ENCODE data around the gene SLC35A3. TPM values are rescaled to one million over a fixed set of nuclear protein-coding genes. Genes with fewer than 3 reads are reported as not detected.

The SLC35A3 gene
- total and polyA plus RNA-seq, 12 donors: 5.2 to 25.9 (median 17.5) TPM

DNA sequence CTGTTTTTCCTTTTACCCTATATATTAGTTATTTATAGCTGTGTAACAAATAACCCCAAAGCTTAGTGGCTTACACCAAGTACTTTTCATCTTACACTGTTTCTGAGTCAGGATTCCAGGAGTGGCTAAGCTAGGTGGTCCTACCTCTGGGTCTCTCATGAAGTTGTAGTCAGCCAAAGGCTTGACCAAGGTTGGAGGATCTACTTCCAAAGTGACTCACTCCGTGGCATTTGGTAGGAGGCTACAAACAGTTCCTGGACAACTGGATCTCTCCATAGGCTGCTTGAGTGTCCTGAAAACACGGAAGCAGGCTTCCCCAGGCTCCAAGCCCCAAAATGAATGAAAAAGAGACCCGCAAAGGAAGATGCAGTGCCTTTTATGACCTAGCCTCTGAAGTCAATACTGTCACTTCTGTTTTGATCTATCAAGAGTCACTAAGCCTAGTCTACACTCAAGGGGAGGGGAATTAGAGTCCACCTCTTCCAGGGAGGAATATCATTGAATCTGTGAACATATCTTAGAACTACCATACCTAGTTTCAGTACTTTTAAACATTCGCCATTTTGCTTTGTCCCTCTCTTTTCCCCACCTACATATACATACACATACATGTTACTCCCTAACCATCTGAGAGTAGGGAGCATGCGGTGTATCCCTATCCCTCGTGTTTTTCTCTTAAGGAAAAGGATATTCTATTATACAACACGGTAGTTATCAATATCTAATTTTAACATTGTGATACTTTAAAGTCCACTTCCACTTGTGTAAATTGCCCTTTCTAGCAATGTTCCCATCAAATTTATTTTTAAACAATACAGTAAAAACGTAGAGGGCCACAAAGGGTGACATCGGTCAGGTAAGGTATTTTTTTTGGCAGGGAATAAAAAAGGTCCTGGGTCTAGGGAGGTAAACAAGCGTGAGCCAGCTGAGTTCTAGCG, 67.2 kb downstream of the SLC35A3 start:
- peak overlapping the region in 4 of 5 donors; percentile 97 to 99 (median 98) for H3K27ac ChIP-seq
- H3K27me3 ChIP-seq: no peaks in the 10 kb centered on the region
- intact Hi-C loops (cut with DNase I): no loop called here
- TF ChIP-seq, protein P1, sequence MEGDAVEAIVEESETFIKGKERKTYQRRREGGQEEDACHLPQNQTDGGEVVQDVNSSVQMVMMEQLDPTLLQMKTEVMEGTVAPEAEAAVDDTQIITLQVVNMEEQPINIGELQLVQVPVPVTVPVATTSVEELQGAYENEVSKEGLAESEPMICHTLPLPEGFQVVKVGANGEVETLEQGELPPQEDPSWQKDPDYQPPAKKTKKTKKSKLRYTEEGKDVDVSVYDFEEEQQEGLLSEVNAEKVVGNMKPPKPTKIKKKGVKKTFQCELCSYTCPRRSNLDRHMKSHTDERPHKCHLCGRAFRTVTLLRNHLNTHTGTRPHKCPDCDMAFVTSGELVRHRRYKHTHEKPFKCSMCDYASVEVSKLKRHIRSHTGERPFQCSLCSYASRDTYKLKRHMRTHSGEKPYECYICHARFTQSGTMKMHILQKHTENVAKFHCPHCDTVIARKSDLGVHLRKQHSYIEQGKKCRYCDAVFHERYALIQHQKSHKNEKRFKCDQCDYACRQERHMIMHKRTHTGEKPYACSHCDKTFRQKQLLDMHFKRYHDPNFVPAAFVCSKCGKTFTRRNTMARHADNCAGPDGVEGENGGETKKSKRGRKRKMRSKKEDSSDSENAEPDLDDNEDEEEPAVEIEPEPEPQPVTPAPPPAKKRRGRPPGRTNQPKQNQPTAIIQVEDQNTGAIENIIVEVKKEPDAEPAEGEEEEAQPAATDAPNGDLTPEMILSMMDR (IDR thresholded peaks at IDR 0.05): no peak
- TF ChIP-seq POLR2A (IDR thresholded peaks at IDR 0.05): no peak
- H3K9me3 ChIP-seq (replicated peaks in 1 of 3): no peaks in the 10 kb centered on the region
- no peaks in the 10 kb centered on the region for H3K36me3 ChIP-seq (replicated peaks in 1 of 2)
- WGBS, 4 donors: 24 to 25% (median 24%) methylated on average over 11 of the region's 11 CpGs
- peak in 3 of 7 donors; percentile 12 to 32 (median 29) for DNase-seq
- peaks cover 14 to 38% of the 10 kb centered on the region in 2 donors for H3K4me1 ChIP-seq (replicated peaks in 1 of 2)
- H3K4me3 ChIP-seq: peak overlapping the region in 3 of 4 donors; percentile 72 to 91 (median 87)

DNA sequence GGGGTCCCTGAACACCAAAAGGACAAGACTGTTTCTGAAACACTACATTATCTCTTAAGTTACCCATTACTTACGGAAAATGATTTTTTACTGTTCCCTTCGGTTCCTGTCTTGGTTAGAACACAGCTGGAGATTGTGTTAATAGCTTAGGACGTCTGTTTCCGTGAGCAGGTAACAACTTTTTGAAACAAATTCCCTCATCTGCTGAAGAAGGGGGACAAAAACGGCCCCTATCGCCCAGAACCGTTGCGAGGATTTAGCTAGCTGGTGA, 67.8 kb downstream of the SLC35A3 start:
- peak overlapping the region in 3 of 4 donors; percentile 72 to 91 (median 87) for H3K4me3 ChIP-seq
- TF ChIP-seq, protein P1 (IDR thresholded peaks at IDR 0.05): no peak
- TF ChIP-seq POLR2A (IDR thresholded peaks at IDR 0.05): no peak
- peaks cover 14 to 43% of the 10 kb centered on the region in 2 donors for H3K4me1 ChIP-seq (replicated peaks in 1 of 2)
- H3K36me3 ChIP-seq (replicated peaks in 1 of 2): no peaks in the 10 kb centered on the region
- intact Hi-C loops (cut with DNase I): no loop called here
- no peak for DNase-seq
- no peaks in the 10 kb centered on the region for H3K27me3 ChIP-seq
- WGBS, 4 donors: 0 to 1% (median 1%) methylated on average over 8 of the region's 8 CpGs
- H3K9me3 ChIP-seq (replicated peaks in 1 of 3): no peaks in the 10 kb centered on the region
- H3K27ac ChIP-seq: peak overlapping the region; percentile 83 to 99 (median 98)

DNA sequence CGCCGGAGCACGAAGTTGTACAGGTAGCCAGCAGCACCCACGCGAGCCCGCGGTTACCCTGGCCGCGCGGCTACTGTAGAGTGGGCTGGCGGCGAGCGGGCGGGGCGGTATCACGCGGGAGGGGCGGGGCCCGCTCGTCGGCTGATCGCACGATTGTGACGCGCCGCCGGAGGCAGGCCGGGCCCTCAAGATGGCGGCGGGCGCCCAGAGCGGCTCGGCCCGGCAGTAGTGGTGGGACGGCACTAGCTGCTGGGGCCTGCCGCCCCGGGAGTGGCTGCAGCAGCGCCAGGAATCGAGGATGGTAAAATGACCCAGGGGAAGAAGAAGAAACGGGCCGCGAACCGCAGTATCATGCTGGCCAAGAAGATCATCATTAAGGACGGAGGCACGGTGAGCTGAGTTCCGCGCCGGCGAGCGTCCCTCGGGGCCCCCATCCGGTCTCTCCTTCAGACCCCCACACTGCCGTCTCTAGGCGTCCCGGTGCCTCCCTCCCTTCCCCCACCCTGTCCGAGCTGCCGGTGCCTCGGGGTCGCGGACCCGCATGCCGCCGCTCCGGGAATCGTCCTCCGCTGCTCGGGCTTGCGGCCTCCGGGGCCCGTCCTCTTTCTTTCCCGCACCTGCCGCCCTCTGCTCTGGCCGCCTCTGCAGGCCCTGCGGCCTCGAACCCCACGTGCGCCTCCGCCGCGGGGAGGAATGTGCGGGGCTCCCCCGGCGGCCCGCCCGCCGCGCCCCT, 68.3 kb downstream of the SLC35A3 start:
- DNase-seq: peak; percentile 83 to 94 (median 91)
- H3K36me3 ChIP-seq (replicated peaks in 1 of 2): no peaks in the 10 kb centered on the region
- WGBS, 4 donors: 0% methylated on average over 2 to 87 of the region's 87 CpGs
- H3K27me3 ChIP-seq: no peaks in the 10 kb centered on the region
- H3K9me3 ChIP-seq (replicated peaks in 1 of 3): no peaks in the 10 kb centered on the region
- H3K4me1 ChIP-seq (replicated peaks in 1 of 2): peaks cover 14 to 48% of the 10 kb centered on the region in 2 donors
- H3K27ac ChIP-seq: peak overlapping the region; percentile 83 to 99 (median 98)
- intact Hi-C loops (cut with DNase I): no loop called here
- TF ChIP-seq POLR2A (IDR thresholded peaks at IDR 0.05): peak; percentile 72 to 93
- TF ChIP-seq, protein P1 (IDR thresholded peaks at IDR 0.05): no peak
- peak overlapping the region; percentile 64 to 91 (median 80) for H3K4me3 ChIP-seq

DNA sequence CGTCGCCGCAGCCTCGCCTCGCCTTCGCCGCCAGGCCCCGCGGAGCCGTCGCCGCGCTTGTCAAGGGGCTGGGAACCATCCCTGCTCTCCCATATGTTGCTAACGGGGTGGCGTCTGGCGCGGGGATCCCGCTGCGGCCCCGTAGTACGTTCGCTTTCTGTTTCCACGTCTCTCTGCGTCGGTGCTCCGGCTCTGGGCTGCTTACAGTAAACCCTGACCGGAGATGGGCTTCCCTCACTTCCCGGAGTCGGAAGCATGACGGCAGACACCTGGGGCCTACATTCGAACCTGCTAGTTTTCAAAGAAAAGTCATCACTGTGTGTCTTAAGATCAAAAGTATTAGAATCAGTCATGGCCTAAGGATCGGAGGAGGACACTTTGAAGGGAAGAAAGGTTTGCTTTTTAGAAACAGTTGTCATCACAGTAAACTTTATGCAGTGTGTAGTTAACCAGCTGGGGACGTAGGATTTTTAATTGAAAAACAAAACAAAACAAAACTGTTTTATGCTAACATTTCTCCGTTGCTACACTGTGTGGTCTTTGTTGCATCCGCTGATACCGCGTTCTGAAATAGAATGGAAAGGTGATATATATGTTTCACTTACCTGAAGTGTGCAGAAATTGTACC, 69.0 kb downstream of the SLC35A3 start:
- Histone ChIP-seq H3K9me3 (replicated peaks in 1 of 3) (no peaks in the 10 kb centered on the region), H3K4me1 (replicated peaks in 1 of 2) (peaks cover 14 to 49% of the 10 kb centered on the region in 2 donors), H3K27me3 (no peaks in the 10 kb centered on the region), H3K36me3 (replicated peaks in 1 of 2) (no peaks in the 10 kb centered on the region), H3K27ac (peak overlapping the region; percentile 83 to 99 (median 98)), H3K4me3 (peak overlapping the region; percentile 64 to 91 (median 80))
- intact Hi-C loops (cut with DNase I): no loop called here
- 0 to 1% (median 1%) methylated on average over 16 to 37 of the region's 37 CpGs for WGBS, 4 donors
- TF ChIP-seq, protein P1 (IDR thresholded peaks at IDR 0.05): peak in 1 of 6 experiments; percentile 10
- TF ChIP-seq POLR2A (IDR thresholded peaks at IDR 0.05): peak in 1 of 2 donors; percentile 65
- peak; percentile 57 to 89 (median 78) for DNase-seq

All from adrenal gland (tissue), 12 donors.